Hepatocyte (in vitro differentiated cells): ENCODE data around the gene NDUFB4.

Experiments used
- EZH2 ChIP-seq: fragments of 200-600 bp; sonication (generic); IDR thresholded peaks from 2 replicates; pipeline ENCODE4 v1.6.1; 2016; ENCODE audit warnings: antibody characterized with exemption, mild to moderate bottlenecking, borderline replicate concordance
- EZH2phosphoT487 ChIP-seq: fragments of 200-600 bp; sonication (generic); IDR thresholded peaks from one replicate; pipeline ENCODE4 v1.6.1; 2018; ENCODE audit warnings: antibody characterized with exemption, mild to moderate bottlenecking, low read depth, moderate library complexity; ENCODE audit not compliant: unreplicated experiment, severe bottlenecking
- TF ChIP-seq, protein P1 (sequence below): fragments of 200-600 bp; sonication (generic); IDR thresholded peaks from 2 replicates; pipeline ENCODE4 v1.5.1; 2016; ENCODE audit warnings: antibody characterized with exemption, mild to moderate bottlenecking; ENCODE audit not compliant: poor library complexity

DNA sequence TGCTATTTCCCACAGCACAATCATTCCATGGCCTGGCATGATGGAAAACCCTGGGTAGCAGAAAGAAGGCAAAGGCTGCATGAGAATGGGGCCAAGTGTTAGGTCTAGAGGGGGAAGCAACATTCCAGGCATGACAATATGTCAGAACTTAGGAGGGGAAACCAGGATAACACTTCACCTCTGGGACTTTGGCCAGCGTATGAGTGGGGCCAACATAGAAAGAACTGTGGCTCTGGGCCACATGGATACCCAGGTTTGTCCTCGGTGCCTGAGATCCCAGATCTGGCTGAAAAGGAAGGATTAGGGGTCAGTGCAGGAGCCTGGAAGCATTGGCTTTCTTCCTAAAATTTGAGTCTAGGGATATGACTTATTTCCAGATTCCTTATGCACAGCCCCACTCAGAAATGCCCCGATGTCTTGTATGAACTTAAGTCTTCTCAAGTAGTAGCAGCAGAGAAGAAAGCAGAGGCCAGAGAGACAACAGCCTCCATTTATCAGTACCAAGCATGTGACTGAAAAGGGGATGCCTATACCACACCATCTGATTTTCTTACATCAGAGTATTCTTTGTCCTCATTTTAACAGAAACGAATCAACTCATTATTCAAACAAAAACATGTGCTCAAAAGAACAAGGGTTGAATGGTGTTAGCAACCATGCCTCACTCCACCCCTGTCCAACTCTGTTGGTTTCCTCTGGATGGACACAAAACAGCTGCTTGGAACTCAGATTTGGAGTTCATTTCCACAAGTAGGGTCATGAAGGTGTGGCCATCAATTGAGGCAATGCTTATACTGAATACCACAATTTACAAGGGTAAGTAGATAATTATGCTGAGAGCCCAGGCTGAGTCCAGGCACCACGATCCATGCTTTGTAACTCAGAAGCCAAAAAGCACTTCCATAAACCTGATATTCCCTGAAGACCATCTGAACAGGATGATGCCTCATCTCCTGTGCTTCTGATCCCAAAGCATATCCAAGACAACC is 43.7 kb upstream of the NDUFB4 start:
- TF ChIP-seq, protein P1, sequence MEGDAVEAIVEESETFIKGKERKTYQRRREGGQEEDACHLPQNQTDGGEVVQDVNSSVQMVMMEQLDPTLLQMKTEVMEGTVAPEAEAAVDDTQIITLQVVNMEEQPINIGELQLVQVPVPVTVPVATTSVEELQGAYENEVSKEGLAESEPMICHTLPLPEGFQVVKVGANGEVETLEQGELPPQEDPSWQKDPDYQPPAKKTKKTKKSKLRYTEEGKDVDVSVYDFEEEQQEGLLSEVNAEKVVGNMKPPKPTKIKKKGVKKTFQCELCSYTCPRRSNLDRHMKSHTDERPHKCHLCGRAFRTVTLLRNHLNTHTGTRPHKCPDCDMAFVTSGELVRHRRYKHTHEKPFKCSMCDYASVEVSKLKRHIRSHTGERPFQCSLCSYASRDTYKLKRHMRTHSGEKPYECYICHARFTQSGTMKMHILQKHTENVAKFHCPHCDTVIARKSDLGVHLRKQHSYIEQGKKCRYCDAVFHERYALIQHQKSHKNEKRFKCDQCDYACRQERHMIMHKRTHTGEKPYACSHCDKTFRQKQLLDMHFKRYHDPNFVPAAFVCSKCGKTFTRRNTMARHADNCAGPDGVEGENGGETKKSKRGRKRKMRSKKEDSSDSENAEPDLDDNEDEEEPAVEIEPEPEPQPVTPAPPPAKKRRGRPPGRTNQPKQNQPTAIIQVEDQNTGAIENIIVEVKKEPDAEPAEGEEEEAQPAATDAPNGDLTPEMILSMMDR, result no peak
- TF ChIP-seq EZH2 (no peak), EZH2phosphoT487 (no peak)
